Activated CD8-positive, alpha-beta memory T cell treated with anti-CD3 and anti-CD28 coated beads, Interleukin-2, amount 50 U/mL, for 1 hour (primary cell): ENCODE measurements around the gene PTPRQ.
"Not testable (repeated sequence)": the region's sequence is repeated elsewhere in the genome, so short reads cannot be mapped to it uniquely, and the experiment has no call there.

ENCODE experiments used
- DNase-seq: peaks from one replicate; pipeline ENCODE4 v3.0.0-alpha.2; 2020; ENCODE audit errors: extremely low read depth

PTPRQ gene

DNA sequence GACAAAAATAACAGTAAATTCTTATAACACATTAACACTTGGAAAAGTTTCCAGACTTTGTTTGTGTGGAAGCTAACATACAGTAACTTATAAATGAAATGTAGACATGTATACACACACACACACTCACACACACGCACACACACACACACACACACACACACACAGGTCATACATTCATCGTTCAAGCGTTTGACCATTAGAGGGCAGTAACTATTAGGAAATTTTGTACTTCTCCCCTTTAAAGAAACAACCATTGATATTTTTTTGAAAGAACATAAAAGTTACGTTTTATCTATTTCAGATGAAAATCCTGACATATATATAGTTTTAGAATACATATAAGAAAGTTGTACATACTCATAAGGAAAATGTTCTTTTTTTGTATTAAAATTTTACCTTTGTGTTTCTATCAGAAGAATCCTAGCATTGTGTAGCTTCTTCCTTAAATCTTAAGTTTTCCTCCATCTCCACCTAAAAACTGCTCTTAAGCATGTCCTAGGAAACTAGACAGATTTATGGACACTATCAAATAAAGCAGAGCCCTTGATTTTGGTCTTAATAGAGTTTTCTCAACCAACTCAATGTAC, 29.0 kb downstream of the PTPRQ start:
- DNase-seq, result no peak

DNA sequence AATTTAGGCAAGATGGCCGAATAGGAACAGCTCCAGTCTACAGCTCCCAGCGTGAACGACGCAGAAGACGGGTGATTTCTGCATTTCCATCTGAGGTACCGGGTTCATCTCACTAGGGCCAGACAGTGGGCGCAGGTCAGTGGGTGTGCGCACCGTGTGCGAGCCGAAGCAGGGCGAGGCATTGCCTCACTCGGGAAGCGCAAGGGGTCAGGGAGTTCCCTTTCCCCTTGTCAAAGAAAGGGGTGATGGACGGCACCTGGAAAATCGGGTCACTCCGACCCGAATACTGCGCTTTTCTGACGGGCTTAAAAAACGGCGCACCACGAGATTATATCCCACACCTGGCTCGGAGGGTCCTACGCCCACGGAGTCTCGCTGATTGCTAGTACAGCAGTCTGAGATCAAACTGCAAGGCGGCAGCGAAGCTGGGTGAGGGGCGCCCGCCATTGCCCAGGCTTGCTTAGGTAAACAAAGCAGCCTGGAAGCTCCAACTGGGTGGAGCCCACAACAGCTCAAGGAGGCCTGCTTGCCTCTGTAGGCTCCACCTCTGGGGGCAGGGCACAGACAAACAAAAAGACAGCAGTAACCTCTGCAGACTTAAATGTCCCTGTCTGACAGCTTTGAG, 33.6 kb downstream of the PTPRQ start:
- DNase-seq, result not testable (repeated sequence)

DNA sequence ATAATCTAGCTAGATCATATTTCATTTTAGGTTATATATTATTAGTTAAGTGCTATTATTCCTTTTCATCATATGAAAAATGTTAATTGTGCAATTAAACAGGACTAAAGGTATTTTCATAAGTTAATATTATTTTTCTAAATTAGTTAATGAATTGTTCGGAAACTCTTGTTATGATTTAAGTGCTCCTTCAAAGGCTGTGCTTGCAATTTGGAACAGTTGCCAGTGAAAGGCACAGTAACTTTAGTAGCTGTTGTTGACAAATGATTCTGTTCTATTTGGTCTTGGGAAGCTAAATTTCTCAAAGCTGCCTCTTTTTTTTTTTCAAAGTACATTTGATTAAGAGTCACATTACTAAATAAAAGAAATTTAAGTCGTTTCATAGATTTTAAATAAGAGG, 40.7 kb downstream of the PTPRQ start:
- no peak for DNase-seq

DNA sequence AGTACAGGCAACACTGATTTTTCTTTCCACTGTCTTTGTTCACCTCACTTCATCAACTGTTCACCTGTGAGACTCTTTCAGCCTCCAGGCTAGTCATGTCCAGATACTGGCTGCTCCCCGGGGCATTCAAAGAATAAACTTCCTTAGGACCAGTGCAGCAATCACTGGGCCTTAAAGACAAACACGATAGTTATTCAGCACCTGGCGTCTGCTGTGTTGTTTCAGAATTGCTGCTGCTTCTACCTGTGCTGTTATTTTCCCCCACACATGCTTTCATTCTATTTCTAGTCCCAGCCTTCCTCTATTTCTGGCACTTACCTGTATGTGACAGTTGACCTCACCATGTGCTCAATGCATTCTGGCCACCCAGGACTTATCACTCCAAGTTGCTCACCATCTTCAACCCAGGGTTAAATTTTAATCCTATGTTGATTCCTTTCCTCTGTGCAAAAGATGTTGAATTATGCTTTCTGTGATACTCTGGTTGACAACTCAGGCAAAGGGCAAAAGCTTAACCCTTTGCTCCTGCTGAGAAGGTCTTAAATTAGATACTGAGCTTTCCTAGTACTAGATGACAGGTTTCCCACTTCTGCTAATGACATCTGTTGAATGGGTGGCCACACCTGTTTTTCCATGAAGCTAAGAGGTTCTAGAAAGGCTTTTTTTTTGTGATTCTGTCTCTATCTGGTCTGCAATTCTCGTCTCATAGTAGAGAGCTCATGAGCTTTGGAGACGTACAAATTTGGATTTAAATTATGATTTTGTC, 41.4 kb downstream of the PTPRQ start:
- no peak for DNase-seq

DNA sequence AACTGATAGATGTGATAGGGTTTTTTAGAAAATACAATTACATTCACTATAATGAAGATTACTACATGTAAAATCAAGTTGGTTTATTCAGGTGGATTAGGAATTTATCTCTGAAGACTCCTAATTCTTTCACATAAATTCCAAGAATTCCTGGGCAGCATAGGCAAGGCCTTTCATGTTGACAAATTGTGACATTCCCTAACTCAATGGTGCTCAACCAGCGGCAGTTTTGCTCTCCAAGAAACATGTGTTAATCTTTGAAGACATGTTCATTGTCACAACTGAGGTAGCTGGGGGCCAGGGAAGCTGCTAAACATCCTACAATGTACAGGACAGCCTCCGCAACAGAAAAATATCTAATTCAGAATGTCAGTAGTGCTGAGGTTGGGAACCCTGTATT, 46.3 kb downstream of the PTPRQ start:
- no peak for DNase-seq

DNA sequence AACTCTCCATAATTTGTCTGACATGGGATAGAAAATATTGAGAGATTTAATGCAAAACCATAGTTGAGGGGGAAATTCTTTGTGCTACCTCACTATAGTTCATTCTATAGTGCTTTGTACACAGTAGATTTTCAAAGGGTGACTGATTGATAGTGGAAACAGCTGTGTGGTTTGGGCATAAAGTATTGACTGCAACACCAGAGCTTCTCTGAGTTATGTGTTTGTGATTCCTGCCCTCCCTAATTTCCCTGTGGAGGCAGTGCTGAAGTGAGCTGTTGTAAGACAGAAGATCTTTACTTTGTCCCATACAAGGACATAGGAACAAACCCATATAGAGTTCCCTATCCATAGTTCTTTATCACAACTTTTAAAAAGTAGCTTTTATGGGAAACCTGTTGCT, 47.1 kb downstream of the PTPRQ start:
- no peak for DNase-seq

DNA sequence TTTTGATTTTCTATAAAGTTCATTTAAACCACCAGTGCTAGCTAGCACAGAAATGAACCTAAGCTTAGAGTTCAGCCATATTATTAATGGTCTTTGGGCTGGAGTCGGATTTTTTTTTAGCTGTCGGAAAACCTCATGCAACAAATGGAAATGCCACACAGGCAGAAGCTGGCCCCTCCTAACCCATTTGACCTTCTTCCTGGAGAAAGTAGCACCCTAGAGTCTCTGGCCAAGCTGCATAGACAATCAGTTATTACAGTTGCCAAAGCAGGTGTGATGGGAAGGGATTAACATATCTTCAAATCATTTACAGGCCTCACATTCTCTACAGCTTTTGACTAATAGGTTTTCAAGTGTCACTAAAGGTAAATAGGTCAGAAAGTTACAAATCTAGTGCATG, 49.4 kb downstream of the PTPRQ start:
- DNase-seq, result no peak

DNA sequence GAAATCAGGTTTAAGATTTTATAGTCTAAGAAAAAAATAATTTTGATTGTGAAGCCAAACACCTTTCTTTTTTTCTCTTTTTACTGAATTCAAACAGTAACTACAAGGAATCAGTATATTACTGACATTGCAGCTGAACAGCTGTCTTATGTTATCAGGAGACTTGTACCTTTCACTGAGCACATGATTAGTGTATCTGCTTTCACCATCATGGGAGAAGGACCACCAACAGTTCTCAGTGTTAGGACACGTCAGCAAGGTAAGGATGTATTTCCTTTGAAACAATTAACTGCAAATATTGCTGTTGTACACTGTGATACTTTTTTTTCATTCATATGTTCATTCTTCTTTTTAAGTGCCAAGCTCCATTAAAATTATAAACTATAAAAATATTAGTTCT, 50.8 kb downstream of the PTPRQ start:
- DNase-seq, result no peak

DNA sequence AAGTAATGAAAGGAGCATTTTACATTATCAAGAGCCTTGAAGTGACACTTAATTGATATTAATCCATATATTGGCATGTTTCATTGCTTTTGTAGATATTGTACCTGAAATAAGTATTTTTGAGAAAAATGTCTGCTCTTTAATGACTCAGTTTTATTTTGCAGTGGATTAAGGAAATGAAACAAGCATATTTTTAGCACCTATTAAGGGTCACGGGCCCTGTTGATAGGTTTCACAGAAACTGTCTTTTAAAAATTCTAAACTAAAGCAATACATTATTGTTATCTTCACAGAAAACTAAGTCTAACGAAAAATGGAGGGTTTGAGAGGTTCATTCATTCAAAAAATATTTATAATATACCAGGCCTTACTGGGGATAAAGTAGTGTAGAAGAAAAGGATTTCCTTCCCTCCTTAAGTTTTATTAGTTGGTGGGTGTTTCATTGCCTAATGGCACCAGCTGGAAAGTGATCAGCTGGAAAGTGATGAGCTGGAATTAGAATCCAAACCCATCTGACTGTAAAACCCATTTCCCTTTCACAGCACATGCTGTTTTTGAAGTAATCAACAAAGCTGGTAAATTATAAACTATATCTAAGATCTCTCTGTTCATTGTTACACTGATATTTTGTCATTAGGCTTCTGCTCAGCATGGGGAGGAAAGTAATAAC, 54.2 kb downstream of the PTPRQ start:
- no peak for DNase-seq

DNA sequence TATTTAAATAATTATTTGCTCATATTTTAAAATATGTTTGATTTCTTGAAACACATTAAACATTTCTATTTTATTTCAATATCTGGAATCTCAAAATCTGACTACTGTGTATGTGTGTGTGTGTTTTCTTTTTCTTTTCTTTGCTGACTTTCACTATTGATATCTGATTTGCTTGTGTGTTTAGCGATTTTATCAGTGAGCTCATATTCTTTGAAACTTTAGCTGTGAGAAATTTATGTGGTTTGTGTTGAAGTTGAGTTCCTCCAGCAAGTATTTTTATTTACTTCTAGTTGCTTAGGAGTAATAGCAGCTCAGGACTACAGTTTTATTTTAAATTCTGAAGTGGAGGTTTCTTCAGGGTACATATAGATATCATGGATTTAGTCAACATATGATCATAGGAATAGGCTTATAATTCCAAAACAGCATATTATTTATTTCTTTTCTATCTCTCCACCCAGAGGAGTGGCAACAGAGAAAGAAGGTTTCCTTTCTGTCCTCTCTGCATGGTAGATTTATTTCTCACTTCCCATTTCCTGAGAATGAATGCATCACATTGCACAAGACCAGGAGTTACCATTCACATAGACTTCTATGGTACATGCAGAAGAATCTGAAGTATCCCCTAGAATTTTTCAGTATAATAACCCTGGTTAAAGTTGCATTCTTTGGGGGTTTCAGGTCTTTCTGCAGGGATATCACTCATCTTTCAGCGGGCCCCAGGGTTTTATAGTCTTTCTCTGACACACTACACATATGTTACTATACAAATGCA, 60.5 kb downstream of the PTPRQ start:
- no peak for DNase-seq

DNA sequence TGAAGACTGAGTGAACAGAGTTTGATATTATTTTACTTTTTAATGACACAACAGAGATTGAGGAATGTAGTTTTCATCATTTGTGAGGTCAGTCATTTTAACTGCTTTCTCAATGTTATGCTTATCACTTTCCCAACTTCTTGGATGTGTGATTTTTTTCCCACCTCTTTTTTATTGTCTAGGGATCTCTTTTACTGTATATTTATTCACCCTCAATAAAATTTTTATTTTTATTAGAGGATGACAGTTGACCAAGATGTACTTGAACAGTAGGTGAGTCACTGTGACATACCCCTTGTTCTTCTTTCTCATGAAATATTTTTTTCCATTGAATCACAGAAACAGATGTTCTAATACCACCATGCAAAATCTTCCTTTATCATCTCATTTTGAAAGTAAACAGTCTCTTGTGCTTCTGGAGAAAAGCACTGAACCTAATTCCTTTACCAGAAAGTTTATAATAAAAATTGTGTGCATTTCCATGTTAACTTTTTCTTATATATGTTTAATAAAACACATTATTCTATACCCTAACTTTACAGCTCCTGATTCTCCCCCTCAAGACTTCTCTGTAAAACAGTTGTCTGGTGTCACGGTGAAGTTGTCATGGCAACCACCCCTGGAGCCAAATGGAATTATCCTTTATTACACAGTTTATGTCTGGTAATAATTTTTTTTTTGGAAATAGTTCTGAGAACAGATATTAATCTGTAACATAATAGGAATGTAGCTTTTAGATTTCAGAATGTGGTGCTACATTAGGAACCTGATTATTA, 65.9 kb downstream of the PTPRQ start:
- no peak for DNase-seq

DNA sequence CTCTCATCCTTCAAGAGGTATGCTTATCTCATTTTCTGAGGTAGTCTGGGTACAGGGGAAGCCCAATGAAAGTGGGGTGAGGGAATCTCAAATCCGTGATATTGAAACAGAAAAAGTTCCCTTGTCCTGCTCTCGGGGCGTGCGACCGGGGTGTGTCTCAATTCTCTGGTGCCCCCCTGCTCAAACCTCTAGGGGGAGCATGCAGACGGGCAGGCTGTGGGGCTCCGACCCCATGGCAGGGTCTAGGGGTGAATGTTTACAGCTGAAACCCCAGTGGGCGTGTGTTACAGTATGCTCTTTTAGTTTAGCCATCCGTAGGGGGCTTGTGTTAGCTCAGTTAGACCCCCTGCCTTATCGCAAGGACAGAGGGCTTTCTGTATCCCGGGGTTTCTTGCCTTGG, 68.7 kb downstream of the PTPRQ start:
- no peak for DNase-seq

DNA sequence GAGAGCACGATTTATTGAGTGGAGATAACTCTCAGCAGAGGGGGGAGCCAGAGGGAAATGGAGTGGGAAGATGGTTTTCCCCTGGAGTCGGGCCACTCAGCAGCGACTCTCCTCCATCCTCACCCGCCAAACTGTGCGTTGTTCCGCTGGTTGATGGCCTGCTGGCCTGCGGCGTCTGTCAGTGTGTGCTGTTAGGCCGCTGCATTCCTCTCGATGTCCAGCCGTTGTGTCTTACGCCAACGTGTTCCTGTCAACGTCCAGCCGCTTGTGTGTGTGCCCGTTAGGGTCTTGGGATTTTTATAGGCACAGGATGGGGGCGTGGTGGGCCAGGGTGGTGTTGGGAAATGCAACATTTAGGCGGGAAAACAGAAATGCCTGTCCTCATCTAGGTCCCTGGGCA, 69.2 kb downstream of the PTPRQ start:
- DNase-seq, result no peak

DNA sequence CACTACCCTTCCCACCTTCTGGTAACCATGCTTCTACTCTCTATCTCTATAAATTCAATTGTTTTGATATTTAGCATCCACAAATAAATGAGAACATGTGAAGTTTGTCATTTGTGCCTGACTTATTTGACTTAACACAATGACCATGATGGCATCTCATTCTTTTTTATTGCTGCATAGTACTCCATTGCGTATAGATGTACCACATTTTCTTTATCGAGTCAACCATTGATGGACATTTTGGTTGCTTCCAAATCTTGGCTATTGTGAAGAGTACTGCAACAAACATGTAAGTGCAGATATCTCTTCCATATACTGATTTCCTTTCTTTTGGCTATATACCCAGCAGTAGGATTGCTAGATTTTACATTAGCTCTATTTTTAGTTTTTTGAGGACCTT, 73.6 kb downstream of the PTPRQ start:
- DNase-seq, result no peak

DNA sequence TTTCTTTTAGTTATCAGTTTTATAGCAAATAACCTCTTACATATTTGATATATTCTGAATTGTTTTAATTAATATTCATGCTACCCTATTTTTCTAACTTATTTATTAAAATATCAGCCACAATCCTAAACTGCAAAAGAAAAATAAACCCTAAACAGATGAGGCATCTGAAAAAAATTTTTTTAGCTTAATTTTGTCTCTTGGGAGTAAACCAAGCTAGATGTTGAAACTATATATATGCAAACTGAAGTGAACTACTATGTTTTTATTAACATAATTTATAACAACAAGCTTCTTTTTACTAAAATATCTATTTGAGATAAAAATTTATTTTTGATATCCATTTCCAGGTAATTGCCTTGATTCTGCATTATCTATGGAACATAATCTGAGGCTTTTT, 87.6 kb downstream of the PTPRQ start:
- DNase-seq, result no peak

DNA sequence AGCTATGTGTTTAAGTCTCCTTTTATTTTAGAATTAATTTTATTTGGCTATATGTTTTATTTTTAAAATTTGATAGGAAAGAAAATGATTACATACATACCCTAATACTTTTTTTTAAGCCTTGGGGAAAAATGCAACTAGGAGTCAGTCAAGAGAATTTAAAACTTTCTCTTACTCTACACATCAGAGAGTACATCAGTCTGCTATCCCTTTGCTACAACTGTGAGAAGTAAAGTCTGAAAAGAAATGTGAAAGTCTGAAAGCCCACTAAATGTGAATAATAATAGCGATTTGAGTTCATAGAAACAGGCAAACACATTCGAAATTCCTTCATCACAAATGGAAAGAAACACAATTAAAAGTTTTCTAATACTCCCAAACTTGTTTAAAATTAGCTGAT, 95.0 kb downstream of the PTPRQ start:
- no peak for DNase-seq

DNA sequence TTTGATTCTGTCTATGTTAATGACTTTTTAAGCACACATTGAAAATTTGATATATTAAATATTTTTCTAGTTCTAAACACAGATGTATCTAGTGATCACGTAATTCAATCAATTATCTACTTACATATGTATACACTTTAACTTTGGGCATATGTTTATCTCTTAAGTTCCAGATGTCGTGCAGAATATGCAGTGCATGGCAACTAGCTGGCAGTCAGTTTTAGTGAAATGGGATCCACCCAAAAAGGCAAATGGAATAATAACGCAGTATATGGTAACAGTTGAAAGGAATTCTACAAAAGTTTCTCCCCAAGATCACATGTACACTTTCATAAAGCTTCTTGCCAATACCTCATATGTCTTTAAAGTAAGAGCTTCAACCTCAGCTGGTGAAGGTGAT, 105.3 kb downstream of the PTPRQ start:
- DNase-seq, result no peak

DNA sequence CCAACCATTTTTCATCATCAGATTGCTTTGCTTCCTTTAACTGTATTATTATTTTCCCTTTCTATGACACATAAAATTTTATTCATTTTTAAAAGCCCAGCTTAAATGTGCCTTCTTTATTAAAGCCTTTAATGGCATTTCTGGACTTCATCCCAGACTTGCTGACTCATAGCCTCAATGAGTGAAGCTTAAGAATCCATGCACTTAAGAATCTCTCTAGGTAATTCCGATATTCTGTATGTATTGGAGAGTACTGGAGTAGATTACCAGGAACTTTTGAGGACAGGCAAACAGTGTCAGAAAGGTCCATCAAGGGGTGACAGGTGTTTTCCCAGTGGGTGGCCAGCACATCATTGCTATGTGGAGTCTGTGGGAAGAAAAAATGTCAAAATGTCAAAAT, 107.9 kb downstream of the PTPRQ start:
- DNase-seq, result no peak

DNA sequence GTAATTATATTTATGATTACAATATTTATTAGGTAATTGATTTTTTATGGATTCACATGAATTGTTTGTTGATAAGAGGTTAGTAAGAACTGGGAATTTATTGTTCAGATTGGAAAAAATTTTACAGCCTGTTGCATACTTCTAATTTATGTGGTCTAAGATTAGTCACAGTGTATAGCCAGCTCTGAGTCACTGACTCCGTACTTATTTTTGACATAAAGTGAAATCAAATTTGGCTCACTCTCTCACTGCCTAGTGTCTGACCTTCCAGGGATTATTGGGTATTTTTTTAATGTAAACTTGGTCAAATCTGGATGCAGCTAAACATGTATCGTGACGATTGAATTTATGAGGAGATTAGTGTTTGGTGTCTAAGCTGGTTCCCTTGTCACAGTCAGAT, 109.3 kb downstream of the PTPRQ start:
- DNase-seq, result no peak

DNA sequence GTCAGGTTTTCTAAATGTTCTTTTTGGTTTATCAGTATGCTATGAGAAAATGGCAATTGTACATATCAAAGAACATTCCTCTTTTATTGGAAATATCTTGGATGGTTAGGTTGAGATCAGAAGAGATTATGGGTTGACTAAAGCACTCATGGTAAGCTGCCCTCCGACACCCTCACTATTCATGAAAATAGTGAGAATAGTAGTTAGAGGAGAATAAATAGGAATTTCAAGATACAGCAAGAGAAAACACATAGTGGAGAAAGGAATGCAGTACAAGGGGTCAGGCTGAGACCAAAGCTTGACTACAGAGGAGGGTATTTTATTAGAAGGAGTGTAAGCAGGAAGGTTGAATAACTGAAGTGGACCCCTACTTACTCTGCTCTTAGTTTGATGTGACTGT, 112.5 kb downstream of the PTPRQ start:
- no peak for DNase-seq

DNA sequence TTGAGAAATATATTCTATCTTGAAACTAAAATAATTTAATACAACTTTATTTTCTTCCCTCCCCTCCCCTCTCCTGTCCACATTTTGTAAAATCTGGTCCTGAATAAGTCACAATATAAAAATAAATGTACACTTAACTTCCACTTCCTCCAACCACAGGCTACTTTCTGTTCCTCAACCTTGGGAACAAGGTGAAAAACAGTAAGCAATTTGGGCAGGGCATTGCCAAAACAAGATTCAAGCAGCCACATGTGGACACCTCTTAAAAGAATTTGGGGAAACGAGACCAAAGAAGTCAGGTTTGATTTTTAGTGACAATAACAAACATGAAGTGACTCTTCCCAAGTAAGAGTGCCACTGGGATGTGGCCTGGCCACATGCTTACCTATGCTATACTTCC, 115.7 kb downstream of the PTPRQ start:
- DNase-seq, result no peak
